Upper lobe of left lung (tissue), 4 donors: ENCODE data around the gene C4orf50.

Experiments
- CTCF ChIP-seq, 6 experiments: fragments of 450-650 bp in 4 of 6; fragments of 200-600 bp in 2 of 6; sonication (generic) in 2 of 6; IDR thresholded peaks; one replicate each; pipeline ENCODE4 v1.5.1; 2016 to 2019; ENCODE audit warnings: antibody characterized with exemption in 6 of 6
- POLR2A ChIP-seq, 4 donors: fragments of 450-650 bp; IDR thresholded peaks; one replicate each; pipeline ENCODE4 v1.5.1; 2016 to 2017; ENCODE audit warnings: antibody characterized with exemption in 4 of 4, mild to moderate bottlenecking in 2 of 4
- POLR2AphosphoS5 ChIP-seq, 2 donors: sonication (generic); formaldehyde crosslinking; IDR thresholded peaks; one replicate each; pipeline ENCODE4 v1.5.1; 2017; ENCODE audit warnings: antibody characterized with exemption in 2 of 2

DNA sequence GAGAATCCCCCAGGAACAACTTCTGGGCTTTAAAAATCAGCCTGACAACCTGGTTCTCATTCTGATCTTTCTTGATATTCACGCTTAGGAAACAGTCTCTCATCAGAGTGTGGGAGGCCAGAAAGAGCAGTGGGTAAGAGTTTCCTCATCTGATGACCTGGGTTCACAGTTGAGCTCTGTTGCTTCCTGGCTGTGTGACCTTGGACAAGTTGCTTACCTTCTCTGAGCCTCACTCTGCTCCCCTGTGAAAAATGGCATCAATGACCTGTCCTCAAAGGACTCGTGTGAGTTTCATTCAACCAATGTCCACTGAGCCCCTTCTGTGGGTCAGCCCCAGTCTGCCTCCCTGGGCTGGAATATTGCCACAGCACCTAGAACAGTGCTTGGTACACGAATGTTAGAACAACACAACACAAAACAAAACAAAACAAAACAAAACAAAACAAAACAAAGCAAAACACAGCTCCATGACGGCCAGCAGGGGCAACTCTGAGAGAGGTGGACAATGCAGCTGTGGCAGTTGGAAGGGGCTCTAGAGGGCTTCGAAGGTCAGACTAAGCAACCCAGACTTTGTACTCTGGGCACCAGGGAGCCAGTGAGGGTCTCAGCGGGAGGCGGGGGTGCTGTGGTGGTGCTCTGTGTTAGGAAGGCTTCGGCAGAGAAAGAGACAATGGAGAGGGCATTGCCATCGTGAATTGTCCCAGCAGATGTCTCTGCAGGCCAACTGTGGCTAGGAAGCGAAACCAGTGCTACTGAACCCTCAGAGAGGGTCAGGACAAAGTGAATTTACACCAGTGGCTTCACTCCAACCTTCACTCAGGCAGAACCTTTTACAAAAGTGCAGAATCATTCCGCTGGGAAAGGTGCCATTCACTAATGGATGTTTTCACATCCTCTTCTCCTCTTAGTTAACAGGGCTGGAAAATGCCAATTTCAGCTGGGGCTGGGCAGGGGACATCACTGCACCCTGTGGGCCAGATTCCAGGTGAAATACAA lies 14.3 kb upstream of the C4orf50 start:
- TF ChIP-seq POLR2A (IDR thresholded peaks at IDR 0.05) = no peak
- TF ChIP-seq CTCF (IDR thresholded peaks at IDR 0.05) = no peak
- TF ChIP-seq POLR2AphosphoS5 (IDR thresholded peaks at IDR 0.05) = no peak
